Measurements from ENCODE around the gene LRRC3C.

LRRC3C gene

DNA sequence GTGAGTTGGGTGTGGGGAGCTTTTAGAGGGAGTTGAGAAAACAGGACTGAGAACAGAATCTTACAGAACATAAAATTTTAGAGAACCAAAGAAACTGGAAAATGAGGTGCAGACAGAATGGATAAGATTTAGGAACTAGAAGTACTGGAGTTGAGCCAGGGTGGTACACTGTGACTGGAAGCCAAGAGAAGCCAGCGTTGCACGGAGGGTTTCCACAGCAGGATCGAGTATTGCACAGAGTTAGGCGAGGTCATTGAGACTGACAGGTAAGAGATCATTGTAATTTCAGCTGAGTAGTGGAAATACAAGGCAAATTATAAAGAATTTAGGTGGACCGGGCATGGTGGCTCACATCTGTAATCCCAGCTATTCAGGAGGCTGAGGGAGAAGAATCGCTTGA lies 41.8 kb downstream of the LRRC3C start:
- TF ChIP-seq, protein P1, sequence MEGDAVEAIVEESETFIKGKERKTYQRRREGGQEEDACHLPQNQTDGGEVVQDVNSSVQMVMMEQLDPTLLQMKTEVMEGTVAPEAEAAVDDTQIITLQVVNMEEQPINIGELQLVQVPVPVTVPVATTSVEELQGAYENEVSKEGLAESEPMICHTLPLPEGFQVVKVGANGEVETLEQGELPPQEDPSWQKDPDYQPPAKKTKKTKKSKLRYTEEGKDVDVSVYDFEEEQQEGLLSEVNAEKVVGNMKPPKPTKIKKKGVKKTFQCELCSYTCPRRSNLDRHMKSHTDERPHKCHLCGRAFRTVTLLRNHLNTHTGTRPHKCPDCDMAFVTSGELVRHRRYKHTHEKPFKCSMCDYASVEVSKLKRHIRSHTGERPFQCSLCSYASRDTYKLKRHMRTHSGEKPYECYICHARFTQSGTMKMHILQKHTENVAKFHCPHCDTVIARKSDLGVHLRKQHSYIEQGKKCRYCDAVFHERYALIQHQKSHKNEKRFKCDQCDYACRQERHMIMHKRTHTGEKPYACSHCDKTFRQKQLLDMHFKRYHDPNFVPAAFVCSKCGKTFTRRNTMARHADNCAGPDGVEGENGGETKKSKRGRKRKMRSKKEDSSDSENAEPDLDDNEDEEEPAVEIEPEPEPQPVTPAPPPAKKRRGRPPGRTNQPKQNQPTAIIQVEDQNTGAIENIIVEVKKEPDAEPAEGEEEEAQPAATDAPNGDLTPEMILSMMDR (IDR thresholded peaks at IDR 0.05; ENCODE audit: control insufficient read depth, extremely low read depth, insufficient read depth): no peak
- H3K4me3 ChIP-seq (ENCODE audit: low read depth, low read length): no peak overlapping the region
- DNase-seq (ENCODE audit: low read depth): no peak

DNA sequence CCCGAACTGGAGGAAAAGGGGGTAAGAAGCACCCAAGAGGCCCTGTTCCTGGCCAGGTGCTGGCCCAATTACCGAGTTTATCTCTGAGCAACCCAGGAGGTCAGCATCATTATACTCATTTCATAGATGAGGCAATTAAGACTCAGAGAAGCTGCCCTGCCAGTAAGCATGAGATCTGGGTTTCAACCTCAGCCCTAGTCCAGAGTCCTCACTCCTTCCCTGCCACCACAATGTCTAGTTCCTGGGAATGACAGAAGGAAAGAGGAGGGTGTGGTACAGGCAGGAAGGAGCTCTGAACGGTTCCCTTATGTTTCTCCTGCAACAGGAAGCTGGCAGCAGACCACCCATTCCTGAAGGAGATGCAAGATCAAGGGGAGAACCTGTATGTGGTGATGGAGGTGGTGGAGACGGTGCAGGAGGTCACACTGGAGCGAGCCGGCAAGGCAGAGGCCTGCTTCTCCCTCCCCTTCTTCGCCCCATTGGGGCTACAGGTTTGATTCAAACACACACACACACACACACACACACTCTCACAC lies 42.7 kb downstream of the LRRC3C start:
- TF ChIP-seq, protein P1 (IDR thresholded peaks at IDR 0.05; ENCODE audit: control insufficient read depth, extremely low read depth, insufficient read depth): no peak
- no peak overlapping the region for H3K4me3 ChIP-seq (ENCODE audit: low read depth, low read length)
- DNase-seq (ENCODE audit: low read depth): no peak

DNA sequence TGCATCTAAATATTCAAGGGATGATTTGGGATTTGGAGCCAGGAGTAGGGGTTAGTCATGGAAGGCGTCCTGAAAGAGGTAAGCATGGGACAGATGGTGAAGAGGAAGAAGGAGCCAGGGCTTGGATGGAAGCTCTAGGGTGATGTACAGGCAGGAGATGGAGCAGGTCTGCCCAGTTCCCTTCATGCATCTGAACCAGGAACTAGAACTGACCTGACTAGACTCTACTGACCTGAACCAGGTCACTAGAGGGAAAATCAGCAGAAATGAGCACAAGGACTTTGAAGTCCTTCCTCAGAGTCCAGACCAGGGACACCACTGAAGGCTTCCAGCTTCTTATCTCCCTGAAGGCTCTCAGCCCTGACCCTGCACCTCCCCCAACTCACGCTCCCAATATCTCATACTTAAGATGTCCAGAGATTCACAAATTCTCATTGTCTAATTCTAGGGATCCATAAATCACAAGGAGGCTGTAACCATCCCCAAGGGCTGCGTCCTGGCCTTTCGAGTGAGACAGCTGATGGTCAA lies 43.6 kb downstream of the LRRC3C start:
- no peak overlapping the region for H3K4me3 ChIP-seq (ENCODE audit: low read depth, low read length)
- DNase-seq (ENCODE audit: low read depth): no peak
- TF ChIP-seq, protein P1 (IDR thresholded peaks at IDR 0.05; ENCODE audit: control insufficient read depth, extremely low read depth, insufficient read depth): no peak

DNA sequence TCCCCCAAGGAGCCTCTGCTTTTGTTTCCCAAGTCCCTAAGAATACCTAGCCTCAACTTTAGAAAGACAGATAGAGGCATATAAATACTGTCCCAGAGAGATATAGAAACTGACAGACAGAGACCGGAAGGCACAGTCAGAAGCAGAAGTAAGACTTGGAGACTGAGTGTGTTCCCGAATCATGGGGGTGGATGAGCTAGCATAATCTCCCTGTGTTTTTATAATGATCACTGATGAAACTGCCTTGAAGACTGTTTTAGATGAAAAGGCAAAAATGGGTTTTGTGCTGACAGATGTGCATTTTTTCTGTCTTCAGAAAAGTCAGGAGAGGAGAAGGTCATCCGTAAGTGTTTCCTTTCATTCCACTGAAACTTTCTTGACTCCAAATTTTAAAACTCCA lies 44.7 kb downstream of the LRRC3C start:
- no peak for DNase-seq (ENCODE audit: low read depth)
- no peak overlapping the region for H3K4me3 ChIP-seq (ENCODE audit: low read depth, low read length)
- TF ChIP-seq, protein P1 (IDR thresholded peaks at IDR 0.05; ENCODE audit: control insufficient read depth, extremely low read depth, insufficient read depth): no peak

DNA sequence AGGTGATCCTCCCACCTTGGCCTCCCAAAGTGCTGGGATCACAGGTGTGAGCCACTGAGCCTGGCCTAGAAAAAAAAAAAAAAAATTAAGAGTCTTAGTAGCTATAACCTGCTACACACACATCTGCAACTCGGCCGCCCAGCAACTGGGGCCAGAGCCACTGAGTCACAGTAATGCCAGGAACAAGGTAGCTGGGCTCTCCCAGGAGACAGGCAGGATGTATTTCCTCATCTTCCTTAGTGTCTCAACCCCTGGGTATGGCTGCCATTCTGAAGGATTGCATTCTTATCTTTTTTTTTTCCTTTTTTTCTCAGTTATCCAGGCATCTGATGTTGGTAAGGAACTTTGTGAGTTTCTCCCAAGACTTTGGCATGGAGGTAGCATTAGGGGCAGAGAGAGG lies 46.0 kb downstream of the LRRC3C start:
- TF ChIP-seq, protein P1 (IDR thresholded peaks at IDR 0.05; ENCODE audit: control insufficient read depth, extremely low read depth, insufficient read depth): no peak
- DNase-seq (ENCODE audit: low read depth): no peak
- no peak overlapping the region for H3K4me3 ChIP-seq (ENCODE audit: low read depth, low read length)

DNA sequence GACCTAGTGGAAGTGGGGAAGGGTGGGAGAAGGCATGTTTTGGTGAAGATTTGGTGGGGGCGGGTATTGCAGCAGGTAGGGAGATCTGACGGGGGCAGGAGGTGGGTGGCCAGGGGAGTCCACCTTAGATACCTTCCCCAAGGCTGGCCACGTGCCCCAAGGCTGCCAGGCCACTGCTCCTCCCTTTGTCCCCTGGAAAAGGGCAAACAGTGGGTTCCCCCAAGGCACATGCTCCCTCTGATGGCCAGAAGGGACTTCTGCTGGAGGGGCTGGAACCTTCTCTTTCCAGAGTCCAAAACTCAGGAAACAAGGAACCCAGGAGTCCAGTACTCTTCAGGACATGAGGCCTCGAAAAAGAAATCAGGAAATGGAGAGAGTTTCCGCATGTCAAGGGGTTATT lies 46.9 kb downstream of the LRRC3C start:
- no peak for DNase-seq (ENCODE audit: low read depth)
- no peak overlapping the region for H3K4me3 ChIP-seq (ENCODE audit: low read depth, low read length)
- TF ChIP-seq, protein P1 (IDR thresholded peaks at IDR 0.05; ENCODE audit: control insufficient read depth, extremely low read depth, insufficient read depth): no peak

DNA sequence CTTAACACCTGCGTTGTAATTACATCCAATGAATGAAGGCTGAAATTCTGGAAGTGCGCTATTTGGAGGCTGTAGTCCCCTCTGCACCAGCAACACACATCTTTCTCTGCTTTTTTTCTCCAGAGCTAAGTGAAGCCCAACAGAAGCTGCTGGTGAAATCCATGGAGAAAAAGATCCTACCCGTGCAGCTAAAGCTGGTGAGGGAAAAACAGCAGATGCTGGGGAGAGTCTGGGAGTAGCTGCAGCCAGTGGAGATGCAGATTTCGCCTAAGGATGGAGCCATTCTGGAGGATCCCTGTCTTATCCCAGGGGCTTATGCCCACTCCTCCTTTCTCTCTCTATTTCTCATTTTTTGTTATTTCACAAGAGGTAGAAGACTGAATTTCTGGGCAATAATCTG lies 48.3 kb downstream of the LRRC3C start:
- TF ChIP-seq, protein P1 (IDR thresholded peaks at IDR 0.05; ENCODE audit: control insufficient read depth, extremely low read depth, insufficient read depth): no peak
- no peak for DNase-seq (ENCODE audit: low read depth)
- H3K4me3 ChIP-seq (ENCODE audit: low read depth, low read length): no peak overlapping the region
